ENCODE results near the gene TSACC.
"Not testable (repeated sequence)": the region's sequence is repeated elsewhere in the genome, so short reads cannot be mapped to it uniquely, and the experiment has no call there.

The TSACC gene

DNA sequence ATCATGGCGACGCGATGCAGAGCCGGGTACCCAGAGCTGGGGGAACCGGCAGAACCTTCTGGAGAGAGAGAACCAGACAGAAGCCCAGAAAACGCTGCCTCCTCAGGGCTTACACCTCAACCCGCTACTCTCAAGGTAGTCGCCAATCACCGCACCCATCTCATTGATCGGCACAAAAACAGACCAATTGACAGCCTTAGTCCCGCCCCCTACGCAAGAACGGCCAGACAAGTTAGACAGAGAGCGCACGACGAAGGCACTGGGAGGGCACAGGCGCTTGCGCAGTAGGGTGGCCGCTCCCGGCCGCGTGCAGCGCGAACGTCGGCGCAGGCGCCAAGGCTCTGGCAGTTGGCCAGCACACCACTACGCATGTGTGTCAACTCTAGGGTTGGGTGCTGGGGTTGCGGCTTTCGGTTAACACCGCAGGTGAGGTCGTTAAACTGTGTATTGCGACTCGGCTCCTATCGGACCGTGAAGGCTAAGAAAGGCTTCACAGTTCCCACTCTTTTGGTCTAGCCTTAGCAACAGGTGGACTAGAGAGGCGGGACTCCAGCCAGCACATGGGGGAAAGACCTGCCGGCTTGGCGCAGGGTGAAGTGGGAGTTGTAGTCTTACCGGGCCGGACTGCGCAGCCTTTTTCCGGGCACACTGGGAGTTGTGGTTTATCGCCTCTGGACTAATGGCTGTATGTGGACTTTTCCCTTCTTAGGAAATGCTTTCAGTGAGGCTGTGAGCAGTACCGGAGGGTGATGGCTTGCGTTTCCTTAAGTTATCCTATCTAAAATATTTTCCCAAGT, at the start of gene TSACC, which contains the start of gene CCT3:
Gene TSACC, plus strand, starts transcription at position 347 of the 797 bp plus-strand sequence. CDS start 1,232 bp downstream, outside the sequence.
Gene CCT3, minus strand, starts transcription at position 113 of the 797 bp plus-strand sequence. Its CDS starts 108 bp downstream, at position 5.
- DNase-seq (ENCODE audit: low spot score) = peak; percentile 100

- DNase-seq (ENCODE audit: low spot score) = no peak
These were observed 48.5 kb upstream of the TSACC start for GRCh38 chr1:156289857-156290256.

GRCh38 chr1:156291226-156292061, 46.9 kb upstream of the TSACC start:
- DNase-seq (ENCODE audit: low spot score) = no peak

GRCh38 chr1:156293098-156293434, 45.3 kb upstream of the TSACC start:
- no peak for DNase-seq (ENCODE audit: low spot score)

GRCh38 chr1:156293895-156294294, 44.4 kb upstream of the TSACC start:
- DNase-seq (ENCODE audit: low spot score) = no peak

- peak; percentile 57 for DNase-seq (ENCODE audit: low spot score)
These were observed 42.9 kb upstream of the TSACC start, which contains the start of gene GLMP for GRCh38 chr1:156295391-156295947. TSS of gene GLMP (minus strand) at chr1:156295679. CDS start at chr1:156295645, 34 bp downstream.

GRCh38 chr1:156298852-156299357, 39.4 kb upstream of the TSACC start, which contains the start of gene VHLL:
TSS of gene VHLL (minus strand) at chr1:156299307. CDS start at chr1:156299189, 118 bp downstream.
- no peak for DNase-seq (ENCODE audit: low spot score)

GRCh38 chr1:156303241-156303640, 35.1 kb upstream of the TSACC start:
- DNase-seq (ENCODE audit: low spot score) = no peak

DNA sequence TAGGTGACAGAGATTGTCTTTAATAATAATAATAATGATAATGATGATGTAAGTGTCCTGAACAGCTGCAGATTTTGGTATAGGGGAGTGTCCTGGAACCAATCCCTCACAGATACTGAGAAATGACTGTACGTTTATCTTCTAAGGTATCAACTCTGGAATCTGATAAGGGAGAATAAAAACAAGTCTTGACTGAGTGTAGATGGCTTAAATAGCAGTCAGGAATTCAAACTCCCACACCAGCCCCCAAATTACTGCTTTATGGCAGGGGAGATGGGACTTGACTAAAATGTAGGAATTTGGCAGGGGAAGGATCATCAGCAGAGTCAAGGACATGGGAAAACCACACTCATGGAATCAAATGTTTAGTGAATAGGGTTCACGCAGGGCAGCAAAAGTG, 33.1 kb upstream of the TSACC start:
- DNase-seq (ENCODE audit: low spot score) = no peak

DNA sequence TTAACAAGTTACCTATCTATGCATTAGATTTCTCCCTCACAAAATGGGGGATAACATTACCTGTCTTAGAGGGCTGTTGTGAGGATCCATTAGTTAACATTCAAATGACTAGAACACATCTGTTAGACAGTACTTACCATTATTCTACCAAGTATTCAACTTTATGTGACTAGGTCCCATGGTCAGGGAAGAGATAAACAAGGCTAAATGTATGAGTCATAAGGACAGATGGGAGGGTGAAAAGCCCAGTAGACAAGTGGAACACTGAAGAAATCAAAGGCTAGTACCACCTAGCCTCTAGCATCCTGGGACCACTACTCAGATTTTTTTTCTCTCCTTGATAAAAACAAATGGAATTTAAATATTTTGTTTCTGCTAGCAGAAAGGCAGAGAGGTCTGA, 30.2 kb upstream of the TSACC start:
- no peak for DNase-seq (ENCODE audit: low spot score)

GRCh38 chr1:156310962-156311361, 27.4 kb upstream of the TSACC start:
- DNase-seq (ENCODE audit: low spot score) = no peak

DNA sequence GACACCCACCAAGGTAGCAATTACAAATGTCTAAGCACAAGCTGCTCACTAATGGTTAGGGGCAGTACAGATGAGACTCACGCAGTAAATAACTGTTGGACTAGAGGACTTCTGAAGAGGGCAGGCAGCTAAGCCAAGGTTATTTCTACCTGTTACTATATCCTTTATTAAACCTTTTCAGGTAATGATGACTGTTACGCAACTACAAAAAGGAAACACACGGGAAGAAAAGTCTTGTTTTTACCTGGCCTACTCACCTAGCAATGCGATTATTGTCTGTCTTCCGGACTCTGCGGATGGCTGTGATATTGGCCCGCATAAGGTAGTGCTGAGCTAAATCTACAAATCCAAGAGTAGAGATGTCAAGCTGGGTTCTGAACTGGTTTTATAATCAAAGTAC, 21.4 kb upstream of the TSACC start:
- DNase-seq (ENCODE audit: low spot score) = no peak

- DNase-seq (ENCODE audit: low spot score) = peak; percentile 34
These were observed 18.7 kb upstream of the TSACC start for GRCh38 chr1:156319664-156320063.

DNA sequence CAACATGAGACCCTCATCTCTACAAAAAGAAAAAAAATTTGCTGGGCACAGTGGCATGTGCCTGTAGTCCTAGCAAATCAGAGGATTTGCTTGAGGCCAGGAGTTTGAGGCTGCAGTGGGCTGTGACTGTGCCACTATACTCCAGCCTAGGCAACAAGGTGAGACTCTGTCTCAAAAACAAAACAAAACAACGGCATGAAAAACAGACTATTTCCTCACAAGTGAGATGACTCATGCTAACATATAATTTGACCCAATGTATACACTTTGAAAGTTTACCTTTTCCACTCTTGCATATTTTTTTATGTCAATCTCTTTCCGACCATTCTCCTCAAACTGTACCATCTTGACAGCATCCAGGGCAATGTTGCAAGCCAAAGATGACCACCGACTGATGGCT, 17.8 kb upstream of the TSACC start:
- no peak for DNase-seq (ENCODE audit: low spot score)

DNA sequence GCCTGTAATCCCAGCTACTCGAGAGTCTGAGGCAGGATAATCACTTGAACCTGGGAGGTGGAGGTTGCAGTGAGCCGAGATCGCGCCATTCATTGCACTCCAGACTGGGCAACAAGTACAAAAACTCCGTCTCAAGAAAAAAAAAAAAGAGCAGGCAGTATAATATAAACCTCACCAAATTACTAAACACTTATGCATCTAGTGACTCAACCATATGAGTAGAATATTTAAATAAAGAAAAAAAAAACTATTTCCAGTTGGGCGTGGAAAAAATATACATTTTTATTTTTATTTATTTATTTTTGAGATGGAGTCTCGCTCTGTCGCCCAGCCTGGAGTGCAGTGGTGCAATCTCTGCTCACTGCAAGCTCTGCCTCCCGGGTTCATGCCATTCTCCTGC, 15.1 kb upstream of the TSACC start:
- not testable (repeated sequence) for DNase-seq (ENCODE audit: low spot score)

GRCh38 chr1:156336242-156336641, 2.1 kb upstream of the TSACC start:
- DNase-seq (ENCODE audit: low spot score) = no peak

DNA sequence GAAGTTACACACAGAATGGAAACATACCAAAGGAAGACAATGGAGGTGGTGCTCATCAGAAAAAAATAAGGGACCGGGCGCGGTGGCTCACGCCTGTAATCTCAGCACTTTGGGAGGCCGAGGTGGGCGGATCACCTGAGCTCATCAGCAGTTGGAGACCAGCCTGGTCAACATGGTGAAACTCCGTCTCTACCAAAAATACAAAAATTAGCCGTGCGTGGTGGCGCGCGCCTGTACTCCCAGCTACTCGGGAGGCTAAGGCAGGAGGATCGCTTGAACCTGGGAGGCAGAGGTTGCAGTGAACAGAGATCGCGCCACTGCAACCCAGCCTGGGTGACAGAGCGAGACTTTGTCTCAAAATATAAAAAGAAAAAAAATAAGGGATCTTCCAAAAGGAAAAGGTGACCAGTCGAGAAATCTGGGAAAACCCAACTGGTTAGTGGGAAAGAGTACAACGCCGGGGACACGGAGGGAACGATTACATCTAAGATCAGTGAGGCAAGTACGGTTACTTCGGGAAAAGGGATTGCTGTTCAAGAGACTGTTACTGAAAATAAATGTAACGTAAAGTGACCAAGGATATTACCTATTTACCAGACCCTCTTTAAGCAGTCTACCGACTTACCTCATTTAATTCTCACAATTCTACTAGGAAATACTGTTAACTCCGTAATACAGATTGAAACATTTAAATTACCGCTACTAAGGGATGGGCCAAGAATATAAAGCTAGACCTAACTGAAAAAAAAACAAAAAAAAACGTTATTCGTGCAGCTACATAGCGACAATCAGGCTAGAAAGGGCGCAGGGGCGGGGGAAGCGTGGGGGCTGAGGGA, 1.1 kb upstream of the TSACC start:
- DNase-seq (ENCODE audit: low spot score) = no peak

GRCh38 chr1:156337888-156338179, 492 bp upstream of the TSACC start:
- DNase-seq (ENCODE audit: low spot score) = no peak

- DNase-seq (ENCODE audit: low spot score) = no peak
These were observed 4.0 kb downstream of the TSACC start for GRCh38 chr1:156342166-156342955.

DNA sequence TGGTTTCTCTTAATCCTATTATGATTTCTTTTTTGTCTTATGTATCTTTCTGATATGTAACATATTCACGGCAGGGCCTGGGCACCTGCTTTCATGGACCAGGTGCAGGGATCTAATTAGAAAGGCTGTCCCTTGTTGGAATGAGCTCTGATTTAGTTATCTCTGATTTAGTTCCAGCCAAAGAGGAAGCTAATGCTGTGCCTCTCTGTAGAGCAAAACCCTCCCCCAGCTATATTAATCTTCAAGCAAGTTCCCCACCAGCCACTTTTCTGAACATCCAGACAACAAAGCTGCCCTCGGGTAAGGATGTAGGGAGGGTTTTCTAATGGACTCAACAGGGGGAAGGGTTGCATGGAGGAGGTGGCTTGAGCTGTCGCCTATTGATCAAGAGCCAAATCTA, 6.1 kb downstream of the TSACC start:
- DNase-seq (ENCODE audit: low spot score) = no peak

GRCh38 chr1:156346035-156346434, 7.7 kb downstream of the TSACC start:
- DNase-seq (ENCODE audit: low spot score) = not testable (repeated sequence)
